ENCODE data around the gene MYO5A. TPM values are rescaled to one million over a fixed set of nuclear protein-coding genes. Genes with fewer than 3 reads are reported as not detected.

Gene MYO5A
- total RNA-seq, 2 experiments from 2014 or later: 31.8 to 42.0 TPM

DNA sequence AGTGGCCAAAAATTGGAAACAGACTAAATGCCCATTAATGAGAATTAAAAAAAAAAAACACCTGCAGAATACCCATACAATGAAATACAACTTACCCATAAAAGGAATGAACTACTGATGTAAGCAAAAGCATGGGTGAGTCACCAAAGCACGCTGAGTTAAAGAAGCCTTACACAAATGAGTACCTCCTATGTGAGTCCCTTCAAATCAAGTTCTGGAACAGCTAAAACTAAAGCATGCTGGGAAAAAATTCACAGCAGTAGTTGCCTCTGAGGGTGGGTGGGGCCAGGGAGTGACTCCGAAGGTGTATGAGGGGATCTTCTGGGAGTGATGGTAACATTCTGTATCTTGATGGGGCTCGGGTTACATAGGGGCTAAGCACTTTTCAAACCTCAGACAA, 244.5 kb downstream of the MYO5A start:
- no peaks in the 10 kb centered on the region for H4K20me1 ChIP-seq (ENCODE audit: insufficient read depth, low read length)
- intact Hi-C loops (cut with micrococcal nuclease; ENCODE audit: unreplicated experiment): no loop called here
- no peak for DNase-seq (ENCODE audit: low spot score)
- H3K4me3 ChIP-seq (ENCODE audit: low read depth, low read length, poor library complexity, severe bottlenecking): no peak overlapping the region
- POLR2A ChIA-PET: interaction anchor here (0.6 kb wide), 1 partner anchor 459 kb away, joined by 3 read pairs; no protein-coding TSS in a partner anchor
- no peaks in the 10 kb centered on the region for H3K36me3 ChIP-seq (ENCODE audit: insufficient read depth, low read length)
- no peaks in the 10 kb centered on the region for H3K4me1 ChIP-seq (ENCODE audit: insufficient read depth, low read length, poor library complexity, severe bottlenecking)
- H3K9me2 ChIP-seq (ENCODE audit: insufficient read depth, low read length): no peaks in the 10 kb centered on the region
- no peak overlapping the region for H2AFZ ChIP-seq (ENCODE audit: low read length)
- no peaks in the 10 kb centered on the region for H3K9me3 ChIP-seq (ENCODE audit: low read length)
- TF ChIP-seq CTCF (conservative IDR thresholded peaks at IDR 0.05; ENCODE audit: low read length) (no peak), EZH2phosphoT487 (IDR thresholded peaks at IDR 0.05; ENCODE audit: borderline replicate concordance, low read depth, low read length) (no peak)
- no peaks in the 10 kb centered on the region for H3K79me2 ChIP-seq (ENCODE audit: insufficient read depth, low read depth, low read length)
- no TSS peak for BruUV-seq (replicated peaks)
- CTCF ChIA-PET (ENCODE audit: unreplicated experiment): no interaction called here
- H3K4me2 ChIP-seq (ENCODE audit: low read length): no peak overlapping the region
- H3K27ac ChIP-seq (ENCODE audit: low read depth, low read length, poor library complexity, severe bottlenecking): no peak overlapping the region

DNA sequence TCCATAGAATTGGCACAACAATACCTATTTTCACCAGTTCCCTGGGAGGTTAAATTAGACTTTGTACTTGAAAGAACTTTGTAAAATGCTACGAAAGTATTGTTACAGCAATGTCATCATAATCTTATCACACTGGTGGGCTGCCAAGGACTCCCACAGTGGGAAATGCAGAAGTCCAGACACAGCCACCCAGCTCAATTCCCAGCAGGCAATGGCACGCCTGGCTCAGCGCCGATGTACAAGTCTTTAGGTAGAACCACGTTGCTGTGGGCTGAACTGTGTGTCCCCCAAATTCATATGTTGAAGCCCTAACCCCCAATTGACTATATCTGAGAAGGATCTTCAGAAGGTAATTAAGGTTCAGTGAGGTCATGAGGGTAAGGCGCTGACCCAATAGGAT, 245.4 kb downstream of the MYO5A start:
- Histone ChIP-seq H3K36me3 (ENCODE audit: insufficient read depth, low read length) (no peaks in the 10 kb centered on the region), H3K79me2 (ENCODE audit: insufficient read depth, low read depth, low read length) (no peaks in the 10 kb centered on the region), H4K20me1 (ENCODE audit: insufficient read depth, low read length) (no peaks in the 10 kb centered on the region), H2AFZ (ENCODE audit: low read length) (no peak overlapping the region), H3K4me1 (ENCODE audit: insufficient read depth, low read length, poor library complexity, severe bottlenecking) (no peaks in the 10 kb centered on the region), H3K4me3 (ENCODE audit: low read depth, low read length, poor library complexity, severe bottlenecking) (no peak overlapping the region), H3K27ac (ENCODE audit: low read depth, low read length, poor library complexity, severe bottlenecking) (no peak overlapping the region), H3K9me2 (ENCODE audit: insufficient read depth, low read length) (no peaks in the 10 kb centered on the region), H3K4me2 (ENCODE audit: low read length) (no peak overlapping the region), H3K9me3 (ENCODE audit: low read length) (no peaks in the 10 kb centered on the region)
- no peak for TF ChIP-seq EZH2phosphoT487 (IDR thresholded peaks at IDR 0.05; ENCODE audit: borderline replicate concordance, low read depth, low read length)
- TF ChIP-seq CTCF (conservative IDR thresholded peaks at IDR 0.05; ENCODE audit: low read length): no peak
- BruUV-seq (replicated peaks): no TSS peak
- CTCF ChIA-PET (ENCODE audit: unreplicated experiment): interaction anchor here (0.5 kb wide), 1 partner anchor 30 kb away, joined by 3 read pairs; no protein-coding TSS in a partner anchor
- DNase-seq (ENCODE audit: low spot score): no peak
- POLR2A ChIA-PET: no interaction called here
- intact Hi-C loops (cut with micrococcal nuclease; ENCODE audit: unreplicated experiment): no loop called here

DNA sequence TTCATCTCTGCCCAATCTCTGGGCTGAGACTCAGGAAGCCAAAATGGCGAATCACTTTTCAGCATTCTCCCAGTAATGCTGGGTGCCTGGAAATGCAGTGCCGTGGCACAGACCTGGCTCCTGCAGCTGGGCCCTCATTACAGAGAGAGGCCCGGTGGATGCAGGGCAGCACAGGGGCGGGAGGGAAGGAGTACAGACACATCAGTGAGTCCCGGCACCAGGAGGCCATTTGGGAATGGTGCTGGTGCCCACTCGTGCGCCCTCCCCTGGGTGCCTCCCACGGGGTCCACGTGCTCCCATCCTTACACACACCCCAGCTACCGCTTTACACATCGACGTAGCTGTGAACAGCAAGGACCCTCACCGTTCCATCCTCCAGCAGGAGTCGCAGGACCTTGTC, 246.3 kb downstream of the MYO5A start:
- H3K36me3 ChIP-seq (ENCODE audit: insufficient read depth, low read length): no peaks in the 10 kb centered on the region
- no peaks in the 10 kb centered on the region for H3K4me1 ChIP-seq (ENCODE audit: insufficient read depth, low read length, poor library complexity, severe bottlenecking)
- no peak for TF ChIP-seq CTCF (conservative IDR thresholded peaks at IDR 0.05; ENCODE audit: low read length)
- TF ChIP-seq EZH2phosphoT487 (IDR thresholded peaks at IDR 0.05; ENCODE audit: borderline replicate concordance, low read depth, low read length): no peak
- no peaks in the 10 kb centered on the region for H3K9me3 ChIP-seq (ENCODE audit: low read length)
- no peaks in the 10 kb centered on the region for H3K79me2 ChIP-seq (ENCODE audit: insufficient read depth, low read depth, low read length)
- no TSS peak for BruUV-seq (replicated peaks)
- no peaks in the 10 kb centered on the region for H3K9me2 ChIP-seq (ENCODE audit: insufficient read depth, low read length)
- no peak overlapping the region for H3K4me3 ChIP-seq (ENCODE audit: low read depth, low read length, poor library complexity, severe bottlenecking)
- no peak overlapping the region for H2AFZ ChIP-seq (ENCODE audit: low read length)
- ChIA-PET POLR2A (no interaction called here), CTCF (ENCODE audit: unreplicated experiment) (no interaction called here)
- H4K20me1 ChIP-seq (ENCODE audit: insufficient read depth, low read length): no peaks in the 10 kb centered on the region
- DNase-seq (ENCODE audit: low spot score): no peak
- H3K4me2 ChIP-seq (ENCODE audit: low read length): no peak overlapping the region
- H3K27ac ChIP-seq (ENCODE audit: low read depth, low read length, poor library complexity, severe bottlenecking): no peak overlapping the region
- intact Hi-C loops (cut with micrococcal nuclease; ENCODE audit: unreplicated experiment): no loop called here
